ENCODE measurements around the gene OLR1.
"Not testable (repeated sequence)": the region's sequence is repeated elsewhere in the genome, so short reads cannot be mapped to it uniquely, and the experiment has no call there.

OLR1 gene

GRCh38 chr12:10171973-10172728 lies at the start of gene OLR1:
TSS of gene OLR1 (minus strand) at chr12:10172132. CDS start at chr12:10172077, 55 bp downstream.
- peak; percentile 94 for DNase-seq

GRCh38 chr12:10220398-10221077 lies 48.6 kb upstream of the OLR1 start:
- peak; percentile 11 for DNase-seq

GRCh38 chr12:10218021-10218420 lies 46.1 kb upstream of the OLR1 start:
- peak; percentile 46 for DNase-seq

- not testable (repeated sequence) for DNase-seq
These were observed 44.0 kb upstream of the OLR1 start for GRCh38 chr12:10215946-10216345.

GRCh38 chr12:10215436-10215835 lies 43.5 kb upstream of the OLR1 start:
- no peak for DNase-seq

GRCh38 chr12:10214895-10215267 lies 42.9 kb upstream of the OLR1 start:
- DNase-seq, result peak; percentile 62

GRCh38 chr12:10214136-10214894 lies 42.4 kb upstream of the OLR1 start:
- DNase-seq, result peak; percentile 23

- peak; percentile 98 for DNase-seq
These were observed 41.5 kb upstream of the OLR1 start for GRCh38 chr12:10213168-10214135.

- peak; percentile 85 for DNase-seq
These were observed 40.8 kb upstream of the OLR1 start, which contains the start of gene GABARAPL1 for GRCh38 chr12:10212739-10213131. TSS of gene GABARAPL1 (plus strand) at chr12:10212877. CDS start at chr12:10213130, 253 bp downstream.

- DNase-seq, result peak; percentile 99
These were observed 40.2 kb upstream of the OLR1 start for GRCh38 chr12:10211940-10212738.

- no peak for DNase-seq
These were observed 39.4 kb upstream of the OLR1 start for GRCh38 chr12:10211101-10211939.

GRCh38 chr12:10210225-10210624 lies 38.3 kb upstream of the OLR1 start:
- no peak for DNase-seq

GRCh38 chr12:10207136-10207535 lies 35.2 kb upstream of the OLR1 start:
- DNase-seq, result no peak

- DNase-seq, result no peak
These were observed 33.4 kb upstream of the OLR1 start for GRCh38 chr12:10205220-10205807.

- not testable (repeated sequence) for DNase-seq
These were observed 32.6 kb upstream of the OLR1 start for GRCh38 chr12:10204495-10204894.

- no peak for DNase-seq
These were observed 25.9 kb upstream of the OLR1 start for GRCh38 chr12:10197879-10198278.

- no peak for DNase-seq
These were observed 24.3 kb upstream of the OLR1 start for GRCh38 chr12:10196210-10196609.

- DNase-seq, result no peak
These were observed 22.3 kb upstream of the OLR1 start for GRCh38 chr12:10194160-10194670.

GRCh38 chr12:10191865-10192264 lies 19.9 kb upstream of the OLR1 start:
- no peak for DNase-seq
